IPS-NIHi7 (cell line): Measurements from ENCODE around the gene LASP1.

Experiments
- DNase-seq: peaks from one replicate; pipeline ENCODE4 v3.0.0; 2012; ENCODE audit warnings: mixed read lengths; ENCODE audit errors: extremely low spot score

LASP1 gene

GRCh38 chr17:38885728-38886642, 16.1 kb downstream of the LASP1 start:
- DNase-seq = no peak

GRCh38 chr17:38886643-38887010, 16.8 kb downstream of the LASP1 start:
- DNase-seq = no peak

- DNase-seq = no peak
Measured at GRCh38 chr17:38888842-38889241, 19.0 kb downstream of the LASP1 start.

DNA sequence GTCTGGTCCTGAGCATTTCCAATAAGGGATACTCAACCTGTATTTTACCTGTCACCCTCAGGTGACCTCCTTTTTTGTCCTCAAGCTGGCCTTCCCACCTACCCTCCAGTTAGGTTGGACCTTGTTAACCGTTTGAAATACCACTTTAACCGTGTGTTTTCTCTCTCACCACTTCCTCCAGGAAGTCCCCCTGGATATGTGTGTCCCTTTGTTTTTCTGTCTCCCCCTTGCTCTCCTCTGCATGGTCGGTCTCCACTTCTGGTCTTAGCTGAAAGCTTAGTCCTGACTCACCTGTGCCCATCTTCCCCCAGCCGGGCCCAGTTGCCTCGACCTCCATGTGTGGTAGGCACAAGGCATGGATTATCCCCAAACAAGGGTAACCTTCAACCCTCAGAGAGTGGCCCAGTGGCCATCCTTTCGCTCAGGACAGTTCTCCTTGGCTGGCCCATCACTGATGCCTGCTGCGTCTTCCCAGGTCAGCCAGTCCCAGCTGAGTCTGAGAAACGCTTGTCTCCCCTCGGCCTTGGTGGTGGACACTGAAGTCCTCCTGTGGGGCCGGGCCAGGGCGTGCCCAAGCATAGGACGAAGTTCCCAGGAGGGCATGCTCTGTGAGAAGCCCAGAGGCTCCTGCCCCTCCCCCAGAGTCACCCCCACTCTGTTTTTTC, 20.0 kb downstream of the LASP1 start:
- DNase-seq = no peak

DNA sequence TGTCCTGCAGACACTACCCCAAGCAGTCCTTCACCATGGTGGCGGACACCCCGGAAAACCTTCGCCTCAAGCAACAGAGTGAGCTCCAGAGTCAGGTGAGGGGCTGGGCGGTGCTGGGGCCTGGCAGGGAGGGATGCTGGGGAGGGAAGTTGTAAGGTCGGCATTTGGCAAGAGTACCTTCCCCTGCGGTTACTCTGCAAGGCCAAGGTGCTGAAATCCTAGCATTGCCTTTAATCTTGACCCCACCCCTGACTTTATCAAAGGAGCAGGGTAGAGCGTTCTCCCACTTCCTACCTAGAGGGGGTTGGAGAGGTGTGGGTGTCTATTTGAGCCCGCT, 20.5 kb downstream of the LASP1 start:
- DNase-seq = no peak

GRCh38 chr17:38891441-38891840, 21.6 kb downstream of the LASP1 start:
- DNase-seq = no peak

GRCh38 chr17:38892083-38892482, 22.2 kb downstream of the LASP1 start:
- DNase-seq = no peak

DNA sequence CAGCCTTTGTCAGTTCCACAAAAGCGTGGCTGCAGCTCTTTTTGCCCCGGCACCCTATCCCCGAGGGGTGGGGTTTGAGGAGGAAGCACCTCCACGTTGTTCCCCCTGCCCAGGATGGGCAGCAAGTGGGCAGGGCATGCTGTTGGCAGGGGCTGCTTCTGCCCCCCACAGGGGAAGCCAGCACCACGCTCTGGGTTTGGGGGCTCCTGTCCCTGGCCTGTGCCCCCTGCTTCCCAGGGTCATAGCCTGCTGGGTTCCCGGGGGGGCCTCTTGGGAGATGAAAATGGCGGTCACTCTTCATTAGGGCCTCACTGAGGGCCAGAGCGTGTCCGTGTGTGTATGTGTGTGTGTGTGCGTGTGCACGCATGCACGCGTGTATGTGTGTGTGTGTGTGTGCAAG, 22.8 kb downstream of the LASP1 start:
- DNase-seq = no peak

DNA sequence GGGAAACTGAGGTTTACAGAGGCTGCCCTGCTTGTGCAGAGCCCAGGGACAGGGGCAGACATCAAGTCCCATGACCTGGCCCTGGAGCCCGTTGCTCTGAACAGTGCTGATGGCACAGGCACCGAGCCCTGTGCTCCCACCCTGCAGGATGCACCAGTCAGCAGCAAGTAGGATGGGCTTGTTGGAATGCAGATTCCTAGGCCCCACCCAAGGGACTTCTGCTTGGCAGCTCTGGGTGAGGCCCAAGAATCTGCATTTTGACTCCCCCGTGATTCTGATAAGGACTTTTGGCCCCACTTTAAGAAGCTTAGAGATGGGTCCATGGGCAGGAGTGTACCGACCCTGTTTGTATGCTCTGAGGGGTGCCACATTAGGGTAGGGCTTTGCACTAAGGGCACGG, 23.3 kb downstream of the LASP1 start:
- DNase-seq = no peak

DNA sequence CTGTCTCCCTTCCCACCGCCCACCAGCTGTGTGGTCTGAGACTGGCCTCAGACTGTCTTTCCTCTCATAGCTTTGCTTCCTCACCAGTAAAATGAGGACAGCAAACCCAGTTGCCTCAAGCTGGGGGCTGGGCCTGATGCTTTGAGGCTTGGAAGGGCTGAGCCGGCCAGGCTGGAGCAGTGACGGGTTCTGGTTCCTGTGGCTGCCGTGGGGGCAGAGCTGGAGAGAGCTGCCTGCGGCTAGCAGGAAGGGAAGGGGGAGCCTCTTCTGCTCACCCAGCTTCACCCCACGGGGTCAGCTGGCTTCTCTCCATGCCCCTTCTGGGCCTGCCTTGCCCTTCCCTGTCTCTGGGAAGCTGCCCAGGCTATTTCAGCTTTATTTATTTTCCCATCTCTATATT, 23.7 kb downstream of the LASP1 start:
- no peak for DNase-seq

DNA sequence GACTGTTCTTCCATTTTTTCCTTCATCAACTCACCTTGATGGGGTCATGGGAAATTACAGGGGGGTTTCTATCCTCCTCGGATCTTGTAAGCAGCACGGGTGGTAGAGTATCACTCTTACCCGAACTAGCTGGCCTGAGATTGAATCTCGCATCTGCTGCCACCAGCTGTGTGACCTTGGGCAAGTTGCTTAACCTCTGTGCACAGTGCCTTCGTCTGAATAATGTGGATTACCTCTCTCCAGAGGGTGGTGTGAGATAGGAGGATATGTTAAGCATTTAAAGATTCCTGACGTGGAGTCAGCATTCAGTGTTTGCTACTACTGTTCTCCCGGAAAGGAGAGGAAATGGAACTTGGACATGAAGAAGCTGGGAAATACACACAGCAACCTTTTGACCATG, 24.4 kb downstream of the LASP1 start:
- DNase-seq = no peak

GRCh38 chr17:38896346-38896954, 26.6 kb downstream of the LASP1 start:
- DNase-seq = no peak

DNA sequence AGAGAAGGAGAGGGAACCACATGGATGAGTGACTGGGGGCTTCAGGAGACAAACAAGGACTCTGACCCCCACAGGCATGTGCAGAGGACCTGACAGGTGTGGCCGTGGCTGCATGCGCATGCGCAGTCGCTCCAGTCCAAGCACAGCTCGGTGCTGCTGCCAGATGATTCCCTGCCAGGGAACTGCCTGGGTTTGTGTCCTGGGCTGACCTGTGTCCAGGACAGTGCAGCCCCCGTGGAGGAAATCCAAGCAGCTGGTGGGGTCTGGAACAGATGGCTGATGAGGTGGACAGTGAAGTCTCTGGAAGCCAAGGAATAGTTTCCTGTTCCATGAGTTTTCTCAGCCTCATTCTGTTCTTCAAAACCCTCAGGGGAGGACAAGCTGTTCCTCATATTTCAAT, 27.3 kb downstream of the LASP1 start:
- DNase-seq = no peak

GRCh38 chr17:38897671-38898290, 27.9 kb downstream of the LASP1 start:
- no peak for DNase-seq

GRCh38 chr17:38898291-38898679, 28.4 kb downstream of the LASP1 start:
- no peak for DNase-seq

DNA sequence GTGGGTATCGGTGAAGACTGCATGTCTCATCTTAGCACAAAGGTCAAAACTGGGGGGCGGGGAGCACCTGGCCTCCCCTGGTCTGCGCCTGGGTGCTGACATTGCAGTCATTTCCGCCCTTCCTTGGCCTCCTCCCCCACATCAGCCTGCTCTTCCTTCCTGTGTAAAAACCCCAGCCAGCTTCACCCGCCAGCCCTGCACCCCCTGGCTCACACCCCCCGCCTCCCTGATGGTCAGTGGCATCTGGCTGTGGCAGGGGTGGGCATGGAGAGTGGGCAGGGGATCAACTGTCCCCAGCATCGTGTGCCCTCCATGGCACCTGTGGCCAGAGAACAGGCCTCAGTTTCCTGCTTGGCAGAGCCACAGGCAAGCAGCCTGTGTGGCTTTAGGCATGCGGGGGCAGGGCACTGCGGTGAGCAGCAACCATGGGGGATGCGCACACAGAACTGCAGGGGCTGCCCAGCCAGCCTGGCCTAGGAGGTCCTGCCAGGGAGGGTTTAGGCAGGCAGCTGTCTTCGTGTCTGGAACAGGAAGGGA, 29.0 kb downstream of the LASP1 start:
- DNase-seq = no peak

GRCh38 chr17:38899421-38899820, 29.6 kb downstream of the LASP1 start:
- no peak for DNase-seq

GRCh38 chr17:38900978-38901656, 31.3 kb downstream of the LASP1 start:
- DNase-seq = no peak

GRCh38 chr17:38903404-38903803, 33.5 kb downstream of the LASP1 start:
- no peak for DNase-seq

- no peak for DNase-seq
Measured at GRCh38 chr17:38904892-38905291, 35.0 kb downstream of the LASP1 start.

DNA sequence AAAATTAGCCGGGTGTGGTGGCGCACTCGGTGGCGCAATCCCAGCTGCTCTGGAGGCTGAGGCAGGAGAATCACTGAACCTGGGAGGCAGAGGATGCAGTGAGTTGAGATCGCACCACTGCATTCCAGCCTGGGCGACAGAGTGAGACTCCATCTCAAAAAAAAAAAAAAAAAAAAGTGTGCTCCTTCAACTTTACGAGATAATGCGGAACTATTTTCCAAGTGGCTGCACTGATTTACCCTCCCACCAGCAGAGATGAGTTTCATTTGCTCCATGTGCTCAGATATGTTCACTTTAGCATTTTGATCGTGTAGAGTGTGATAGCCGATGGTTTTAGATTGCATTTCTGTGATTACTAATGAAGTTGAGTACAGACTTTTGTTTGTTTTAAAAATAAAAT, 35.5 kb downstream of the LASP1 start:
- no peak for DNase-seq
